ENCODE data around the gene TENM3.
"Not testable (repeated sequence)": the region's sequence is repeated elsewhere in the genome, so short reads cannot be mapped to it uniquely, and the experiment has no call there.

Gene TENM3

GRCh38 chr4:182243204-182243603 is at the start of gene TENM3:
TENM3 (plus strand) TSS chr4:182243402; CDS start chr4:182324021, 80,619 bp downstream.
- not testable (repeated sequence) for FAIRE-seq

DNA sequence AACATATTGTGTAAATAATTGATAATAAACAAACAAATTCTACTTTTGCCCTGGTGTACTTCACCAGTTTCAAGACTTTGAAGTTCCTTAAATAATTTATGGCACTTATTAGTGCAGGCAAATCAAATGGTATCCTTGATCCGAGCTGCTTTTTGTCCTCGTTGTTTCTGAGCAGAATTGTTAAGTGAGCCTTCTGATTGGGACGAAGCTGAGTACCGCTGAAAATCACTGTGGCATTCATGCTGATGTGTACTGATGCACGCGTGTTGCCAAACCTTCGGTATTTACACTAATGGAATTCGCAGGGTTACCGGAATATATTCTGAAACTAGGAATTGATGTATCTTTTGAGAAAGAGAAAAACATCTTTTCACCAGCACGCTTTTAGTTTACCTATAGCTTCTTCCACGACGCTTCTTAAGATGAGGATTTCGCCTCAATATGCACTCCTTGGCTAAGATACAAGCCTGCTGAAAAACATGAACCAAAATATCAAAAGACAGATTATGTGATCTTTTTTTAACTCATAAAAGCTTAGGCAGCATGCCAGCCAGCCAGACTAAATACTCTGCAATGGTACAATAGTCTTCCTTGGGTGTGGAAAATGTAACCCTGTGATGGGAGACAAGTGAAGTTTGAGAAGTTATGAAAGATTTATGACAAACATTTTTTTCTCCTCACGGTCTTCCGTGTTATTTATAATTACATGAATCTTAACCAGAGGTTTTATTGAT is 48.9 kb upstream of the TENM3 start:
- FAIRE-seq: no peak

DNA sequence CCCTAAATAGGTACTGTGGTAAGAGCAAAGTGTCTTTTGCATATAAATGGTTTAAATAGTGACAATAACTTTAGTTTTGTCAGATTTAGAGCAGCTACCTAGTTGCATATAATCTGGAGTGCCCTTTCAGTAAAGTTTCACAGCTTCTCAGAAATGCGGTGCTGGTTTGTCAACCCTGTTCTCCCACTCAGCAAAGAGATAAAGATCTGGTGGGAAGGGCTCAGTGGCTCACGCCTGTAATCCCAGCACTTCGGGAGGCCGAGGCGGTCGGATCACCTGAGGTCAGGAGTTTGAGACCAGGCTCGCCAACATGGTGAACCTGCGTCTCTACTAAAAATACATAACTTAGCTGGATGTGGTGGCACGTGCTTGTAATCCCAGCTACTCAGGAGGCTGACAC is 45.6 kb upstream of the TENM3 start:
- FAIRE-seq: no peak

GRCh38 chr4:182201871-182202270 is 41.3 kb upstream of the TENM3 start:
- FAIRE-seq: no peak

DNA sequence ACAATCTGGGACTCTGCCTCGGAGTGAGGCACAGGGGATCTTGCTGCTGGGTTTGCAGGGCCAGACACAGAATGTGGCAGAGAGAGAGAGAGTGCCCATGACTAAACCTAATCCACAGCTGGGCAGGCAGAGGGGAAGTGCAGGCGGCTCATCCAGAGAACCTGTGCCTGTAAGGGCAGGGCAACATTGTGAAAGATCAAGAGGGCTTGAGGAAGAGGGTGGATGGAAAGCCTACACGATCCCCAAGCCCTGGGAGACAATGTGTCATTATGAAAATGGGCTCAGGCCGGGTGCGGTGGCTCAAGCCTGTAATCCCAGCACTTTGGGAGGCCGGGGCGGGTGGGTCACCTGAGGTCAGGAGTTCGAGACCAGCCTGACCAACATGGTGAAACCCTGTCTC is 40.6 kb upstream of the TENM3 start:
- FAIRE-seq: no peak

GRCh38 chr4:182203872-182204411 is 39.3 kb upstream of the TENM3 start:
- no peak for FAIRE-seq

- FAIRE-seq: no peak
These were observed 37.9 kb upstream of the TENM3 start for GRCh38 chr4:182205306-182205705.

DNA sequence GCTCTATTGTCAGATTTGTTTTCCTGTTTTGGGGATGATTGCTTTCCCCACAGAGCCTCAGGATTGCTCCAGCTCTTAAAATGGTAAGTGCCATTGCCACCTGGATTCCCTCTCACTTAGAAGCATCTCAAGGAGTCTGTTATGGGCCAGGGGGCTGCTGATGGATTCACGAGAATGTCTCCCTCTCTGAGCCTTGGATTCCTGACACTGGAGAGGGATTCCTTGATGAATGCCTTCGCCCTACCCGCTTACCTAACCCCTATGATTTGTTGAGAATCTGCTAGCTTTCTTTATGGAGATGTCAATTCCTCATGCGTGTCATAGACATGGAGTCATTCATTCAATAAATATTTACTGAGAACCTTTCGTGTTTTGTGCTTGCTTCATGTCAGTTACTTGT is 36.9 kb upstream of the TENM3 start:
- no peak for FAIRE-seq

DNA sequence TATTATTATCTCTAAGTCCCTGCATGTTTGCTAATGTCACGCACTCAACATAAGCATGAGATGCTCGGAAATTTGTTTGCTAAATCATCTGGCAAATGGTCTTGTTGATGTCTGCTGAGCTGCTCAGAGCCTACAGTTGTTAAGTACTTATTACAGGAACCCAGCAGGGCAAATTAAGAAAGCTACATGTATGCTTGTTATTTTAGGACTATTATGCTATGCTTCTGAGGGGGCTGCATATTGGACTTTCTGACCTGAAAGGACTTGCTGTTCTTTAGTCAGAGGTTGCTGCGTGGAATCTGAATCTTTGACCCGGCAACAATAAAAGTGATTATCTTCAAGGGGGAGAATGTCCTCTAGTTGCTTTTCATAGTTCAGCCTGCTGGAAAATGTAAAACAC is 36.3 kb upstream of the TENM3 start:
- FAIRE-seq: no peak

DNA sequence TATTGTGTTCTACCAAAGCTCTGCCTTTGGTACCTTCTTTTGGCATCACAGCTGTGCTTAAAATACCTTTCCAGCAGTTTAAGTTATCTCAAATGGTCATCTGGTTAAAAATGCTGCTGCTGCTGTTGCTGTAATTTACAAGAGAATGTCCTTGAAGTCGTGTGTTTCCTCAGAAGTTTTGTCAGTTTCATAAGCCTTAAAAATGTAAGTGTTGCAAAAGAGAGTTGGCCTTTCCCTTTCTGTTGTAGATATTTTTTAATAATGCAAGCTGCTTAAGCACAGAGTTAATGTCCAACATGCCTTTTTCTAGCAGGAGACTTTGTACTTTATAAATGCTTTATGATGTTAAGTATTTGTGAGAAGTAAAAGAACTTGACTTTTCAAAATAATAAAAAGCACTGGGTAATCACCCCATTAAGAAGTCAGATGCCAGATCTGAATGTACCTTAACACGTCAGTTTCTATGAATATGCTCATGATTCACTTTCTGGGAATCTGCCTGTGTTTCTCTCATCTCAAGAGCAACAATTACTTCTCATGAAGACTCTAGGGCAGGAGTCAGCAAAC is 35.3 kb upstream of the TENM3 start:
- no peak for FAIRE-seq

DNA sequence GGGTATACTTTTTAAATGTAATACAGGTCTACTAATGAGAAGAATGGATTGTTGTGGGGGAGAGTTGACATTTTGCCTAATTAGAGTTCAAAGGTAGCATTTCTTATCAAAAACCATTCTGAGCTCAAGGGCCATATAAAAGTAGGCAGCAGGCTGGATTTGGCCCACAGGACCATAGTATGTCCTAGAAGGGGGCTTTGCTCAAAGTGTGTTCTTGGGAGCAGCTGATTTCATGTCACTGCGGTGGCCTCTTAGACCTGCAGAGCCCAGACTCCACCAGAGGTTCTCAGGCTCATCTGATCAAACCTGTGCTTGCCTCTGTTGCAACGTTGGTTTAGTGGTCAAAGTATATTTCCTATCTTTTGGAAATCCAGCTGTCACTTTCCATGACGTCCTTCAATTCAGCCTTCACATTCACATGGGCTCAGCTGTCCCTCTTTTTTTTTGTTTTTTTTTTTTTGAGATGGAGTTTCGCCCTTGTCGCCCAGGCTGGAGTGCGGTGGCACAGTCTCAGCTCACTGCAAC is 34.6 kb upstream of the TENM3 start:
- FAIRE-seq: no peak

DNA sequence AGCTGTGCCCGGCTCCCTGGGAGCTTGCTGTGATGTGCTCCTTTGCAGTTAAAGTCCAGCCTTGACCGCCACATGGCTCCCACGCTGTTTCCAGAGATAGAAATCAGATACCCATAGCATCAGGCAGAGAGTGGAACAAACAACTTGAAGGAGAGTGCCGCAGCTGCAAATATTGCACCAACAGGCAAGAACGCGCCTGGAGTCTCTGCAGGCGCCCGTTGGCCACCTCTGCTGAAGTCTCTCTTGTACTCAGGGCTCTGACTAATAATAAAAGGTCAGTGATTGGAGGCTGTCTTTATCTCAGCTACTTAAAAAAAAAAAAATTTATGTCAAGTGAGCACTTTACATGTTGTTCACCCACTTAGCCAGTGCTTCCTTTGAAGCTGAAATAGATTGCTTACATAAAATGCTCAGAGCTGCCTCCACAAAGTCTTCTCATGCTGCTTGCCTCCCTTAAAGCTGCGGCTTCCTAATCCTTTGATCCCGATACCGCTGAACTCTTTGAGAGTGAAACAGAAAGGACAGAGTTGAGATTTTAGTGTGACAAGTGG is 30.9 kb upstream of the TENM3 start:
- no peak for FAIRE-seq

DNA sequence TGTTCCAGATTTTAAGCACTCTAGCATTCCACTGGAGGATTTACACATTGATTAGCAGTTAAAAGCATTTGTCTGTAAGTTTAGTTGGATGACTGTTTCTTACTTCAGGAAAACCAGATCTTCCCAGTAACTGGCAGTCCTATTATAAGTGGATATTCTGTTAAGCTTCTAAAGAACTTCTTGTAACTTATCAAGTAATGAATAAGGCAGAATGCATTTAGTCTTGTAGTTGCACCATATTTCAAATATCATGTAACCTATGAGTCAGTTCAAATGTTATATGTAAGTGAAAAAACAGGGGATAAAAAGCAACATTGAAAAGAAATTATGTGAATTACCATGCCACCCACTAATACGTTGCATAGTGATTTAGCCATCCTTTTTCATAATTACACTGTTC is 30.2 kb upstream of the TENM3 start:
- FAIRE-seq: no peak

DNA sequence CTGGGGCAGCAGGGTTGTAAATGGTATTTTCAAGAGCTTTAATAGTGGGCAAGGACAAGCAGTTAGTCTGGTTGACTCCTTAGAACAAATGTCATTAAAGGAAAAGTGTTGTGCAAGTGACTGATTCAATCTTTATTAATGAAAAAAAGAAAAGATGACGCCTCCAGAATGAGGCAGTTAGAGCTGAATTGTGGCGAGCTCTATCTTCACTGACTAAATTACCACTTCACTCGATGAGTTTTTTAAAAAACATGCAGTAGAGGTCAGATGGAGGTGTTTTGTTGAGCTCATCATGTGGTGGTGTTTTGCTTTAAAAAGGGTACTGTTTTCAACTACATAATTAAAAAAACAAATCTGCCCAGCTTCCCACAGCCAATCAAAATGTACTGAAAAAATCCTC is 28.1 kb upstream of the TENM3 start:
- no peak for FAIRE-seq

GRCh38 chr4:182216005-182216404 is 27.2 kb upstream of the TENM3 start:
- no peak for FAIRE-seq

GRCh38 chr4:182219411-182220056 is 23.7 kb upstream of the TENM3 start:
- FAIRE-seq: no peak

- FAIRE-seq: no peak
These were observed 21.2 kb upstream of the TENM3 start for GRCh38 chr4:182221987-182222386.

DNA sequence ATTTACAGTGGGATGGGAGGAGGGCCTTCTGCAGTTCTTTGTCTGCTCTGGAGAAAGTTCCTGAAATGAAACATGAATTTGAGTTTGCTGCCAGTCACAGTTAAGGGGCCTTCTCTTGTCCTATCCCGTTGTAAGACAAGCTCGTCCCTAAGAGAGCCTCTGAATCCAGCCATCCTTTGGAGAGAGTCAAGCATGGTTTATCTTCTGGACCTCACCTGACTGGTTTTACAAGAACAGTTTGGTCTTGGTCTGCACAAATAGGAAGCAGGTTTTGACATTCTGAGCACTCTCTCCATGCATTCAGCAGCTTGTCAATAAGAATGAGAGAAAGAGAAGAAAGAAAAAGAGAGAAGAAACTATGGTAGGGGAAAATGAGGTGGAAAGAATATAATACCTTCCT is 20.4 kb upstream of the TENM3 start:
- FAIRE-seq: no peak

DNA sequence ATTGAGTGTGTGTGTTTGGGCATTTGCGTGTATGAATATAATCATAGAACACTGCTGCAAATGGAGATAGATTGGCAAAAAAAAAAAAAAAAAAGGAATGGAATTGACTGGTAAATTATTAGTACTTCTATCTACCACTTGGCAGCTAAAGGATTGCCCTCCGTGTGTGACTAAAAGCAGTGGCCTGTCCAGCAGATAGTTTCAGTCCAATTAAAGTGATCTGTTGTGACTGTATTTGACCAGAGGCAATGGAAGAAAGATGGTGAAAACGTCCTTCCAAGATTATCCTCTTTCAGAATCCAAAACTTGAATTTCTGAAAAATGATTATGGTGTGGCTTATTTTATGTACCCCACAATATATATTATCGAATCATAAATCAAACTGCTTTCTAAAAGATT is 19.5 kb upstream of the TENM3 start:
- FAIRE-seq: no peak

- FAIRE-seq: no peak
These were observed 18.9 kb upstream of the TENM3 start for GRCh38 chr4:182224192-182224850.

DNA sequence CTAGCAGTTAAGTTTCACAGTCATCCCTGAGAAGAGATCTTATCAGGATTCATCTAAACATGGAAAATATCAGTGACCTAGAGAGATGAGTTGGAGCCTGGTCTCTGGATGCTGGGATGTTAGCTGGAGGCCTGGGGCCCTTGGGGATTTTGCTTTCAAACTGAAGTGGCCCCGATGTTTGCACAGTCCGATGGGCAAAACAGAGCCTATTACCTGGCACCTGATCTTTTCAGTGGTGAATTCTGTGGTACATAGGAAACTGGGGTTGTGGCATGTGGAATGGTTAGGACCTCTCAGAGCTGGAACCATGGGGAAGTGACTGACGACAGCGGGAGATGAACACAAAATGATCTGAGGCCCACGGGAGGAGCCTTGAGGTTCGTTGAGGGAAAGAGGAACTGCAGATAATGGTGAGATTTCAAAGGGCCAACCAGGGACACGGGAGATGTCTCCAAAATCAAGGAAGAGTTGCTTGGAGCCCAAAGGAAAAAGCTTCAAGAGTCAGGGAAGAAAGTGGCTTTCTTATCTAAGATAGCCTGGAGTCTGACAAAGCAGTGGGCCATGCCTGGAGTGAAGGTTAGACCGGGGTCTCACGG is 17.8 kb upstream of the TENM3 start:
- no peak for FAIRE-seq

DNA sequence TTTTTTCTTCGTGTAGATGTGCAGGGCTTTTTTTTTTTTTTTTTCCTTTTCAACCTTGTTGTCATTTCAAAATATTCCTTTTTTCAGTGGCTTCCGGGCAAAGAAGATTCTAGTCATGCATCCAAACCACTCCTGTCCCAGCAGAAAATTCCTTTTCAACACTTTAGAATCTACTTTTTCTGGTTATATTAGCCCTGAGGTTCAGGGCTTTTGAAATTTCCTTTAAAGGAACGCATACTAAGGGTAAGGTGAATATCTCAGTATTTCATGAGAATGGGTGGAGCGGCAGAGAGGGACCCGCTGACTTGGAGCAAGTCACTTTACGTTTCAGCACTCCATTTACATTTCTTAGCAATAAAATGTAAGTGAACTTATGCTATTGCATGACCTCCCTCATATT is 15.6 kb upstream of the TENM3 start:
- FAIRE-seq: no peak
